Sciatic nerve (tissue), 2 donors: ENCODE results near the gene TNRC6C. TPM values are rescaled to one million over a fixed set of nuclear protein-coding genes. Genes with fewer than 3 reads are reported as not detected.

Experiments
- ATAC-seq: fragments of 200-7000 bp; cut with Tn5 transposase; one replicate; pipeline ENCODE4 v1.9.1; 2020; ENCODE audit warnings: mild to moderate bottlenecking, moderate library complexity
- DNase-seq: peaks from one replicate; pipeline ENCODE4 v3.0.0-alpha.2; 2020; ENCODE audit warnings: low spot score
- intact Hi-C: fragments of 100-400 bp; cut with DNase I; formaldehyde crosslinking; loops from one replicate; pipeline ENCODE4 v1.14.2; 2022
- total RNA-seq: library from RNA; stranded (reverse); fragmentation: NEBNext Ultra II Directional; extraction: Animal tissue kit (Norgen Biotek cat#: 25700); gene quantifications from one replicate; pipeline ENCODE4 v1.2.1, GENCODE V29; 2021
- donor health status: DM: no; HTN: no; CAD: no.
- donor health status: DM: no; HTN: no; CAD: no.

TNRC6C gene, protein sequence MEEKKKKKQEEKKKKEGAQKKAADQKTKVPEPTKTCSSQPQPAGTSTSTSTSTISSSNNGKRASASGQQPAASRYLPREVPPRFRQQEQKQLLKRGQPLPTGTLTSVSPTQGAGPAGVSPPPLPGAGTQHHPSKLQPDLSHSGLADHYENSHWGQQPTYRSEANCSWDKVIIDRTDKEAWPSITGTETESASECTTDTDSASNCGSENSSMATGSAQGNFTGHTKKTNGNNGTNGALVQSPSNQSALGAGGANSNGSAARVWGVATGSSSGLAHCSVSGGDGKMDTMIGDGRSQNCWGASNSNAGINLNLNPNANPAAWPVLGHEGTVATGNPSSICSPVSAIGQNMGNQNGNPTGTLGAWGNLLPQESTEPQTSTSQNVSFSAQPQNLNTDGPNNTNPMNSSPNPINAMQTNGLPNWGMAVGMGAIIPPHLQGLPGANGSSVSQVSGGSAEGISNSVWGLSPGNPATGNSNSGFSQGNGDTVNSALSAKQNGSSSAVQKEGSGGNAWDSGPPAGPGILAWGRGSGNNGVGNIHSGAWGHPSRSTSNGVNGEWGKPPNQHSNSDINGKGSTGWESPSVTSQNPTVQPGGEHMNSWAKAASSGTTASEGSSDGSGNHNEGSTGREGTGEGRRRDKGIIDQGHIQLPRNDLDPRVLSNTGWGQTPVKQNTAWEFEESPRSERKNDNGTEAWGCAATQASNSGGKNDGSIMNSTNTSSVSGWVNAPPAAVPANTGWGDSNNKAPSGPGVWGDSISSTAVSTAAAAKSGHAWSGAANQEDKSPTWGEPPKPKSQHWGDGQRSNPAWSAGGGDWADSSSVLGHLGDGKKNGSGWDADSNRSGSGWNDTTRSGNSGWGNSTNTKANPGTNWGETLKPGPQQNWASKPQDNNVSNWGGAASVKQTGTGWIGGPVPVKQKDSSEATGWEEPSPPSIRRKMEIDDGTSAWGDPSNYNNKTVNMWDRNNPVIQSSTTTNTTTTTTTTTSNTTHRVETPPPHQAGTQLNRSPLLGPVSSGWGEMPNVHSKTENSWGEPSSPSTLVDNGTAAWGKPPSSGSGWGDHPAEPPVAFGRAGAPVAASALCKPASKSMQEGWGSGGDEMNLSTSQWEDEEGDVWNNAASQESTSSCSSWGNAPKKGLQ (N-terminal part only)
- total RNA-seq, result 69.3 TPM

DNA sequence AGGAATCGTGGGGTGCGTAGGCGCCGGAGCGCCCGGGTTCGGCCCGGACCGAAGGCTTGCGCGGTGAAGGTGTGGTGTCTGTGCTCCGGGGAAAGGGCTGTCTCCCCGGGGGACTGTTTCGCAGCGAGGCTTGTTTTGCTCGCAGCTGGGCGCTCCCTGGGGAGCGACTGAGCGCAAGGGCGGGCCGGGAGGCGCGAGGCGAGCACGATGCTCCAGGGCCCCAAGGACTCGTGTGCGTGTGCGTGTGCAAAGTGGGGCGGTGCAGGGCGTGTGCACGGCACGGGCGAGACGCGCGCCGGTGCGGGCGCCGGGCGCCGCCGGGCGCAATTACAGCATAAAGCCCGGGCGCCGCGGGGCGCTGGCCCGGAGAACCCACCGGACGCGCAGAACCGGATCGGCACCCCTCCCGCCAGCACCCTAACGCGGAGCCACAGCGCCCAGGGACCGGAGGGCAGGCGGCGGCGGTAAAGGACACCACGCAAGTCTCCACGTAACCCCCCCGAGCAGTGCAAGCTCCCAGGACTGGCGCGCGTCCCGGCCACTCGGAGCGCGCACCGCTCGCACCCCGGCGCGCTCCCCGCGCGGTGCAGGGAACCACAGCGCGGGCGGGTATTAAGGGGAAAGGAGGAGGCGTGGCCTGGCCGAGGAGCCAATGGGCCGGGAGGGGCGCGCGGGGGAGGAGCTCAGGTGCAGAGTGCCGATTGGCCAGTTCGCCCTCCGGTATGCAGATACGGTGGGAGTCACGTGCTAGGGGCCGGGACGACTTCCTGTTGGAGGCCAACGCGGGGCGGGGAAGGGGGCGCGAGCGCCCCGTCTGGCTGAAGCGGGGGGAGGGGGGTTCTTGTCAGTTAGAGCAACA is at the start of gene TNRC6C:
Gene TNRC6C (plus strand): TSS at position 847 of the 859 bp plus-strand sequence. CDS start 45,504 bp downstream, outside the sequence.
- ATAC-seq (peak; percentile 100), DNase-seq (peak; percentile 100)
- intact Hi-C loops, result no loop called here

DNA sequence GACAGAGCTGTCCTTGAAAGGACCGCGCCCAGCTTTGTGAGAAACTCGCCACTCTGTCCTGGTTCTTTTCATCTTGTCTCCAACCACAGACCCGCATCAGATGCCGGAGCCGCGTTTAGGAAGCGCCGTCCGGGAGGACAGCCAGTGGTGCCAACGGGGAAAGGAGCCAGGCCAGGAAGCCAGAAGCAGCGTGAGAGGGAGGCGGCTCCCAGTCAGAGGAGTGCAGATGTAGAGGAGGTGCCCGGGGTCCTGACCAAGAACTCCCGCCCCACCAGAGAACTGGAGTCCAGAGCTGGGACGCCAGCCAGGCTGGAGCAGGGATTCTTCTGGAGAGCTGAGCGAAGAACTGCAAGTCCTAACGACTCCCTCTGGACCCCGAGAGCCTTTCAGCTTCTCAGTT is 49.3 kb upstream of the TNRC6C start:
- ATAC-seq, result peak; percentile 85
- intact Hi-C loops, result no loop called here
- peak; percentile 67 for DNase-seq

DNA sequence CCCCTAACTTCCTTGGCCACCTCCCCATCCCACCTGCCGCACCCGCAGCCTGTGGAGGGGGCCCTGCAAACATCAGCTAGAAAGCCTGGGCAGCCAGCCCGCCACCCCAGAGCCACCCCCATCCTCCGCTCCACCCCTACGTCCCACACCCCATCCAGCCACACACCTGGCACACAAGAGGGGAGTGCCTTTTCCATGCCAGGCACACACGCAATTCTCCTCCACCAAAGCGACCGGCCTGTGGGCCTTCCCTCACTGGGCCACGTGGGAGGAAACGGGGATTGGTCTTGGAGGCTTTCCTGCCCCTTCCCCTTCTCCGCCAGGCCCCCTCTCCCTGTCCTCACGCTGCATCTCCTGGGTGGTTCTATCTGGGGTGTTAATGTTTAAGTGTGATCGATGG is 48.7 kb upstream of the TNRC6C start:
- ATAC-seq (no peak), DNase-seq (no peak)
- intact Hi-C loops, result no loop called here

DNA sequence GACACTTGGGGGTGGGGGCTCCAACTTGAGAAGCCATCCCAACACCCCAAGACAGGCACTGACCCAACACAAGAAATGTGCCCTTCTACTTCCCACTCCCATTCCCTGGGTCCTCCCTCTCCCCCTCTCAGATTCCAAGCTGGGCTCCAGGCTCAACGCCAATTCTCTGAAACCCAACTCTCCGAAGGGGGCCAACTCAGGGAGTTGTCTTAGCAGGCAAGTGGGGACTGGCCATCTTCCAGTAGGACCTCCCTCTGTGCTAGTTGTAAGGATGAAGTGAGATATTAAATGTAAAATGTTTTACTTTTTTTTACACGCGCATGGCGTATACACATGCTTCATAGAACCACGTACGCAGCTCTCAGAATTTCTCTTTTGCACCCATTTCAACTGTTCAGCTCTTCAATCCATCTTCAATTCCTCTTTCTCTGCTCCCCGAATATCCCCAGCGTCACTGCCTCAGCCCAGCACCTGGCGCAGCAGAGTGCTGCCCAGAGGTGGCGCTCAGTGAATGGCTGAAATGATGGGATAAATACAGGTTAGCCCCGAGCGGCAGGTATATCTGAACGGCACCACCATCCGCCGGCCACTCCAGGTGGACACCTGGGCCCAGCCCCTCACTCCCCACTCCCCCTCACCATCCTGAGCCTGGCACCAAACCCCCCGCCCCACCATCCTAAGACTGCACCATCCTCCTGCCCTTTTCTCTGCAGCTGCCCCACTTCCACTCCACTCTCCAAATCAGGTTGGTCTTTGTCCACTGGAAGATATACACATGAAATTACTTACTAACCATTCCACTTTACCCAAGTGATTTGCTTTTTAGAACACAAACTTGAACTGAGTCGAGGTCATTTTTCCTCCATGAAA is 43.9 kb upstream of the TNRC6C start:
- intact Hi-C loops, result no loop called here
- DNase-seq, result peak; percentile 52
- ATAC-seq, result peak; percentile 69

- ATAC-seq (no peak), DNase-seq (no peak)
- intact Hi-C loops, result no loop called here
Measured at GRCh38 chr17:77915594-77916021, 42.9 kb upstream of the TNRC6C start.

DNA sequence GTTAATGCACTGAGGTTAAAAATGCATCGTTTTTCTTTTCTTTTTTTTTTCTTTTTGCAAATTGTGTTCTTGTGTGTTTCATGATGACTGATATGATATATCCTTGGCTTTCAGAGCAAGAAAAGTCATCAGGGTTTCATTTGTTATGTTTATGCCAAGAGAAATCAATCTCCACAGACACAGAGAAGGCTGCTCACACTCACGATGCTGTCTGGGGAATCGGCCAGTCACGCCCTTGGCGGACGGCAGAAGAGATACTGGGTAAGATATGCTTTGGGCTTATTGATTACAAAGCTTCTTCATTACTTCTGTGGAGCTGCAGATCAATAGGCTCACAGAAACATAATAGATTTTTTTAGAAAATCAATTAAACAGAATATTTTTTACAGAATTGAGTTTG is 42.2 kb upstream of the TNRC6C start:
- DNase-seq, result no peak
- intact Hi-C loops, result no loop called here
- peak; percentile 36 for ATAC-seq

GRCh38 chr17:77916703-77917481 is 41.6 kb upstream of the TNRC6C start:
- DNase-seq, result no peak
- peak; percentile 58 for ATAC-seq
- intact Hi-C loops, result no loop called here

DNA sequence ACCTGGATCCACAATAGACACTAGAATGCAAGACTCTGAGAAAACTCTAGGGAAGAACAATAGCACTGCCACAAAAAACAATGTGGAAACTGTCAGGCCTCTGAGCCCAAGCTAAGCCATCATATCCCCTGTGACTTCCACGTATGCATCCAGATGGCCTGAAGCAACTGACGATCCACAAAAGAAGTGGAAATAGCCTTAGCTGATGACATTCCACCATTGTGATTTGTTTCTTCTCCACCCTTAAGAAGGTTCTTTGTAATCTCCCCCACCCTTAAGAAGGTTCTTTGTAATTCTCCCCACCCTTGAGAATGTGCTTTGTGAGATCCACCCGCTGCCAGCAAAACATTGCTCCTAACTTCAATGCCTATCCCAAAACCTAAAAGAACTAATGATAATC is 39.2 kb upstream of the TNRC6C start:
- intact Hi-C loops, result no loop called here
- no peak for ATAC-seq

GRCh38 chr17:77923135-77923534 is 35.4 kb upstream of the TNRC6C start:
- no peak for ATAC-seq
- DNase-seq, result no peak
- intact Hi-C loops, result no loop called here

More for the DNA sequence above, 39.2 kb upstream of the TNRC6C start:
- no peak for DNase-seq

GRCh38 chr17:77923776-77924513 is 34.6 kb upstream of the TNRC6C start:
- DNase-seq (no peak), ATAC-seq (no peak)
- intact Hi-C loops, result no loop called here

- intact Hi-C loops, result no loop called here
- ATAC-seq, result peak; percentile 93
- DNase-seq, result peak; percentile 86
Measured at GRCh38 chr17:77924757-77925336, 33.7 kb upstream of the TNRC6C start.

DNA sequence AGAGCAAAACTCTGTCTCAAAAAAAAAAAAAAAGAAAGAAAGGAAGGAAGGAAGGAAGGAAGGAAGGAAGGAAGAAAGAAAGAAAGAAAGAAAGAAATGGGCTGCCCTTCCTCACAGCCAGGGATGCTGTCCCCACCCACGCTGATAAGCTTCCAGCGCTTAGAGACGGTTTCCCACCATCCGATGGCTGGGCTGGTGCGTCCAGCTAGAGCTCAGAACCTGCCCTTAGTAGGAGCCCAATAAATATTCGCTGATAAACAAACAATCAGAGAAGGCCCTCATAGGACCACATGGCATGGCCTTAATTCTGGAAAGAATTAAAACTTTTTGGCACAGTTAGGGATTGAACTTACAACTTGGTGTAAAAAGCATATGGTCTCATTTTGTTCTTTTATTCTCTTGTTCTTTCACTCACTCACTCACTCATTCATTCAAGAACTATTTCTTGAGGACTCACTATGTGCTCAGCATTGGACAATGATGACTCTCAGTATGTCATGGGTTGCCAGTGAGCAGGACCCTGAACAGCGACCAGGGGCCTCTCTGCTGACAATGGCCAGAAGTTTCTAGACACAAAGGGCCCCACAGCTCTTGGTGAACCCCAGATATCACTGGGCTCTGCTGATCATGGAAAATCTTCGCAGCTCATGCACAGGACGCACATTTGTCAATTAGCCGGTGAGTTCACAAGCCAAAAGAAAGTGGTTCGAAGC is 32.5 kb upstream of the TNRC6C start:
- intact Hi-C loops, result no loop called here
- DNase-seq, result no peak
- ATAC-seq, result no peak

DNA sequence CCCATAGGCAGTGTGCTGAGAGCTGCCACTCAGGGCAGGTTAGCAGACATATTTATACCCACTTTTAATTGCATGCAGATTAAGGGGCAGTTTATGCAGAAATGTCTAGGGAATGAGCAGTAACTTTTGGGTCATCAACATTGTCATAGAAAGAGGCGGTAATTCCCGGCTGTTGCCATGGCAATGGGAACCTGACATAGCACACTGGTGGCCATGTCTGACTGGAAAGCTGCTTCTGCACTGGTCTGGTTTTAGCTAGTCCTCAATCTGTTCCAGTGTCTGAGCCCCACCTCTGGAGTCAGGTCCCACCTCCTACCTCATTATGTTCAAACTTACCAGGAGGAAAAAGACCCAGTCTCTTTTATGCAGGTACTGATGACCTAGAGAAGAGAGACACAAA is 31.5 kb upstream of the TNRC6C start:
- intact Hi-C loops, result no loop called here
- DNase-seq (no peak), ATAC-seq (no peak)

DNA sequence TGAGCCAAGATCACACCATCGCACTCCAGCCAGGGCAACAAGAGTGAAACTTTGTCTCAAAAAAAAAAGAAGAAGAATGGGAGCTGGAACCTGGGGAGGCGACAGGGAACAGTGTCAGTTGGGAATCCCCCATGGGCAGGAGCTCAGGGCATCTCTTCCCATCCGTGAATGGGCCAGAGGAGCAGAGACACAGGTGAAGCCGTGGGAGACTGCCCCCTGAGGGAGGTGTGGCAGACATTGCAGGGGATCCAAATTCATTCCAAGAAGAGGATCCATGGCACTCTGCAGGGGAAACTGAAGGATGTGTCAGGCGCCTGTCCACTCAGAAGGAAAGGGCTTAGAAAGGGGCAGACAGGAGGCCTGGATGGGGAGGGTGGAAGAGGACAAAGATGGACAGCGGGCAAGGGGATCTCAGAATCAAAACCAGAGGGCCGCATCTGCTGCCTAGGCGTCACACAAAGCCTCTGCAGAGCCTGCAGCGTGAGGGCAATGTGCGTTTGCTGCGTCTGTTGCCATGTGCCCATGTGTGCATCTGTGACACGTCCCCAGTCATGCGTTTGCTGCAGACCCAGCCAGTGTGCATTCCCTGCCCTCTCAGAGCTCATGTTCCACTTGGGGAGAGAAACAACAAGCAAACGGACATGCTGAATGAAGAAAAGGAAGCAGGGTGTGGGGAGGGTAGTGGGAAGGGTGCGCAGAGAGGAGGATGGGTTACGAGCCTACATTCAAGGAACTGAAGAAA is 30.6 kb upstream of the TNRC6C start:
- DNase-seq, result no peak
- ATAC-seq, result no peak
- intact Hi-C loops, result no loop called here
